K562 (cell line): ENCODE results near the gene HLF. TPM values are rescaled to one million over a fixed set of nuclear protein-coding genes. Genes with fewer than 3 reads are reported as not detected.

Experiments
- ATF7 ChIP-seq: fragments of 450-650 bp; IDR thresholded peaks from 2 replicates; pipeline ENCODE4 v1.7.1; 2014; ENCODE audit warnings: mild to moderate bottlenecking, moderate library complexity
- GABPA ChIP-seq: fragments of 200-800 bp; sonication (Bioruptor generic); conservative IDR thresholded peaks from 2 replicates; pipeline ENCODE4 v1.6.1; 2016; ENCODE audit warnings: low read depth, missing genetic modification characterization, missing compliant biosample characterization
- HNRNPUL1 ChIP-seq: fragments of 200-400 bp; formaldehyde crosslinking; IDR thresholded peaks from 2 replicates; pipeline ENCODE4 v1.6.1; 2017; ENCODE audit warnings: low read length
- PCBP2 ChIP-seq: fragments of 200-400 bp; formaldehyde crosslinking; IDR thresholded peaks from 2 replicates; pipeline ENCODE4 v1.6.1; 2018; ENCODE audit warnings: low read length, low read depth, mild to moderate bottlenecking, moderate library complexity; ENCODE audit not compliant: poor library complexity, severe bottlenecking
- RCOR1 ChIP-seq, 2 experiments: IDR thresholded peaks; 2 replicates each; pipeline ENCODE4 v1.6.1; 2012; ENCODE audit warnings: low read depth in 2 of 2, low read length in 2 of 2, borderline replicate concordance in 1 of 2, improper control_type of control experiment in 1 of 2
- ZFPM2 ChIP-seq: fragments of 250-450 bp; sonication (Bioruptor Pico); IDR thresholded peaks from 2 replicates; pipeline ENCODE4 v1.5.1; 2022; ENCODE audit warnings: mild to moderate bottlenecking
- ZNF174 ChIP-seq: fragments of 250-450 bp; sonication (Bioruptor Pico); IDR thresholded peaks from 2 replicates; pipeline ENCODE4 v1.4.0; 2020; ENCODE audit warnings: mild to moderate bottlenecking
- ZNF263 ChIP-seq: sonication (generic); formaldehyde crosslinking; IDR thresholded peaks from 2 replicates; pipeline ENCODE4 v1.8.0; 2022; ENCODE audit warnings: mild to moderate bottlenecking, missing genetic modification reagents, borderline replicate concordance
- ZNF589 ChIP-seq: fragments of 200-800 bp; sonication (Bioruptor generic); IDR thresholded peaks from 2 replicates; pipeline ENCODE4 v1.6.1; 2016; ENCODE audit warnings: low read depth, missing genetic modification characterization, missing compliant biosample characterization
- polyA plus RNA-seq, 8 experiments: library from polyadenylated mRNA; depleted of rRNA in 4 of 8; stranded (reverse) in 5 of 8; unstranded in 3 of 8; fragments of >200 nt; fragmentation: Nextera tagmentation in 2 of 8; fragmentation: Illumina TruSeq in 1 of 8; extraction: Ambion mirVana in 2 of 8; extraction: Trizol in 1 of 8; gene quantifications; 2 replicates each; pipeline versions ENCODE4 v1.2.1 to v1.2.3, GENCODE V29; 2011 to 2014; ENCODE audit warnings: inconsistent platforms in 1 of 8, missing spikeins in 1 of 8
- total RNA-seq, 7 experiments: library from RNA; depleted of rRNA in 6 of 7; stranded (reverse); fragments of >200 nt in 6 of 7; fragmentation: Illumina TruSeq in 2 of 7; extraction: Trizol in 2 of 7; gene quantifications; 2 replicates each; pipeline versions ENCODE4 v1.2.1 to v1.2.3, GENCODE V29; 2011 to 2021; ENCODE audit warnings: low replicate concordance in 1 of 7
- TF ChIP-seq, protein P1 (sequence below): fragments of 200-600 bp; sonication (generic); IDR thresholded peaks from one replicate; pipeline ENCODE4 v1.6.1; 2012; ENCODE audit warnings: mild to moderate bottlenecking, low read depth, low read length, inconsistent platforms
- TF ChIP-seq, protein P2 (sequence below): fragments of 450-650 bp; formaldehyde crosslinking; IDR thresholded peaks from 2 replicates; pipeline ENCODE4 v1.4.0; 2020; ENCODE audit warnings: mild to moderate bottlenecking, moderate library complexity

HLF gene
- total and polyA plus RNA-seq, 9 of the 15 experiments (the other 6 are each of a cell fraction or from before 2014, with no cell fraction given), result 0.03 to 0.24 (median 0.09) TPM

DNA sequence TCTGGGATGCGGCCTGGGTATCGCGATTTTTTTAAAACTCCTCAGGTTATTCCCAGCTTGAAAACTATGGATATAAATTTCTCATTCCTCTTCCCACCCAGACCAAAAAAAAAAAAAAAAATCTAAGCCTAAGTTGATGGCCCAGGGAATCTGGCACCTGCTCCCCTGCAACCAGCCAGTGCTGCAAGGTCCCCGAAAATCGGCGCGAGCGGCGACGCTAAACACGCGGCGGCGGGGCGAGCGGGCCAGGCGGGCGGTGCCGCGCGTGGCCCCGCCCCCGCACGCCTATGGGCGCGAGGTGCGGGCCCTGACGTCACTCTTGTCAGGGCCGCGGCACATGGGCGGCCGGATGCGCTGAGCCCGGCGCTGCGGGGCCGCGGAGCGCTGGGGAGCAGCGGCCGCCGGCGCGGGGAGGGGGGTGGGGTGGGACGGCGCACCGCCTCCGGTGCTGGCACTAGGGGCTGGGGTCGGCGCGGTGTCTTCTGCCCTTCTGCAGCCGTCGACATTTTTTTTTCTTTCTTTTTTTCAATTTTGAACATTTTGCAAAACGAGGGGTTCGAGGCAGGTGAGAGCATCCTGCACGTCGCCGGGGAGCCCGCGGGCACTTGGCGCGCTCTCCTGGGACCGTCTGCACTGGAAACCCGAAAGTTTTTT, at the start of gene HLF (continued):
- TF ChIP-seq, protein P1, sequence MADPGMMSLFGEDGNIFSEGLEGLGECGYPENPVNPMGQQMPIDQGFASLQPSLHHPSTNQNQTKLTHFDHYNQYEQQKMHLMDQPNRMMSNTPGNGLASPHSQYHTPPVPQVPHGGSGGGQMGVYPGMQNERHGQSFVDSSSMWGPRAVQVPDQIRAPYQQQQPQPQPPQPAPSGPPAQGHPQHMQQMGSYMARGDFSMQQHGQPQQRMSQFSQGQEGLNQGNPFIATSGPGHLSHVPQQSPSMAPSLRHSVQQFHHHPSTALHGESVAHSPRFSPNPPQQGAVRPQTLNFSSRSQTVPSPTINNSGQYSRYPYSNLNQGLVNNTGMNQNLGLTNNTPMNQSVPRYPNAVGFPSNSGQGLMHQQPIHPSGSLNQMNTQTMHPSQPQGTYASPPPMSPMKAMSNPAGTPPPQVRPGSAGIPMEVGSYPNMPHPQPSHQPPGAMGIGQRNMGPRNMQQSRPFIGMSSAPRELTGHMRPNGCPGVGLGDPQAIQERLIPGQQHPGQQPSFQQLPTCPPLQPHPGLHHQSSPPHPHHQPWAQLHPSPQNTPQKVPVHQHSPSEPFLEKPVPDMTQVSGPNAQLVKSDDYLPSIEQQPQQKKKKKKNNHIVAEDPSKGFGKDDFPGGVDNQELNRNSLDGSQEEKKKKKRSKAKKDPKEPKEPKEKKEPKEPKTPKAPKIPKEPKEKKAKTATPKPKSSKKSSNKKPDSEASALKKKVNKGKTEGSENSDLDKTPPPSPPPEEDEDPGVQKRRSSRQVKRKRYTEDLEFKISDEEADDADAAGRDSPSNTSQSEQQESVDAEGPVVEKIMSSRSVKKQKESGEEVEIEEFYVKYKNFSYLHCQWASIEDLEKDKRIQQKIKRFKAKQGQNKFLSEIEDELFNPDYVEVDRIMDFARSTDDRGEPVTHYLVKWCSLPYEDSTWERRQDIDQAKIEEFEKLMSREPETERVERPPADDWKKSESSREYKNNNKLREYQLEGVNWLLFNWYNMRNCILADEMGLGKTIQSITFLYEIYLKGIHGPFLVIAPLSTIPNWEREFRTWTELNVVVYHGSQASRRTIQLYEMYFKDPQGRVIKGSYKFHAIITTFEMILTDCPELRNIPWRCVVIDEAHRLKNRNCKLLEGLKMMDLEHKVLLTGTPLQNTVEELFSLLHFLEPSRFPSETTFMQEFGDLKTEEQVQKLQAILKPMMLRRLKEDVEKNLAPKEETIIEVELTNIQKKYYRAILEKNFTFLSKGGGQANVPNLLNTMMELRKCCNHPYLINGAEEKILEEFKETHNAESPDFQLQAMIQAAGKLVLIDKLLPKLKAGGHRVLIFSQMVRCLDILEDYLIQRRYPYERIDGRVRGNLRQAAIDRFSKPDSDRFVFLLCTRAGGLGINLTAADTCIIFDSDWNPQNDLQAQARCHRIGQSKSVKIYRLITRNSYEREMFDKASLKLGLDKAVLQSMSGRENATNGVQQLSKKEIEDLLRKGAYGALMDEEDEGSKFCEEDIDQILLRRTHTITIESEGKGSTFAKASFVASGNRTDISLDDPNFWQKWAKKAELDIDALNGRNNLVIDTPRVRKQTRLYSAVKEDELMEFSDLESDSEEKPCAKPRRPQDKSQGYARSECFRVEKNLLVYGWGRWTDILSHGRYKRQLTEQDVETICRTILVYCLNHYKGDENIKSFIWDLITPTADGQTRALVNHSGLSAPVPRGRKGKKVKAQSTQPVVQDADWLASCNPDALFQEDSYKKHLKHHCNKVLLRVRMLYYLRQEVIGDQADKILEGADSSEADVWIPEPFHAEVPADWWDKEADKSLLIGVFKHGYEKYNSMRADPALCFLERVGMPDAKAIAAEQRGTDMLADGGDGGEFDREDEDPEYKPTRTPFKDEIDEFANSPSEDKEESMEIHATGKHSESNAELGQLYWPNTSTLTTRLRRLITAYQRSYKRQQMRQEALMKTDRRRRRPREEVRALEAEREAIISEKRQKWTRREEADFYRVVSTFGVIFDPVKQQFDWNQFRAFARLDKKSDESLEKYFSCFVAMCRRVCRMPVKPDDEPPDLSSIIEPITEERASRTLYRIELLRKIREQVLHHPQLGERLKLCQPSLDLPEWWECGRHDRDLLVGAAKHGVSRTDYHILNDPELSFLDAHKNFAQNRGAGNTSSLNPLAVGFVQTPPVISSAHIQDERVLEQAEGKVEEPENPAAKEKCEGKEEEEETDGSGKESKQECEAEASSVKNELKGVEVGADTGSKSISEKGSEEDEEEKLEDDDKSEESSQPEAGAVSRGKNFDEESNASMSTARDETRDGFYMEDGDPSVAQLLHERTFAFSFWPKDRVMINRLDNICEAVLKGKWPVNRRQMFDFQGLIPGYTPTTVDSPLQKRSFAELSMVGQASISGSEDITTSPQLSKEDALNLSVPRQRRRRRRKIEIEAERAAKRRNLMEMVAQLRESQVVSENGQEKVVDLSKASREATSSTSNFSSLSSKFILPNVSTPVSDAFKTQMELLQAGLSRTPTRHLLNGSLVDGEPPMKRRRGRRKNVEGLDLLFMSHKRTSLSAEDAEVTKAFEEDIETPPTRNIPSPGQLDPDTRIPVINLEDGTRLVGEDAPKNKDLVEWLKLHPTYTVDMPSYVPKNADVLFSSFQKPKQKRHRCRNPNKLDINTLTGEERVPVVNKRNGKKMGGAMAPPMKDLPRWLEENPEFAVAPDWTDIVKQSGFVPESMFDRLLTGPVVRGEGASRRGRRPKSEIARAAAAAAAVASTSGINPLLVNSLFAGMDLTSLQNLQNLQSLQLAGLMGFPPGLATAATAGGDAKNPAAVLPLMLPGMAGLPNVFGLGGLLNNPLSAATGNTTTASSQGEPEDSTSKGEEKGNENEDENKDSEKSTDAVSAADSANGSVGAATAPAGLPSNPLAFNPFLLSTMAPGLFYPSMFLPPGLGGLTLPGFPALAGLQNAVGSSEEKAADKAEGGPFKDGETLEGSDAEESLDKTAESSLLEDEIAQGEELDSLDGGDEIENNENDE, result no peak
- no peak for TF ChIP-seq ZFPM2
- TF ChIP-seq ZNF589 (CRISPR knock-in tag), result peak; percentile 59; the same call in 1 of the 2 replicates
- no peak for TF ChIP-seq HNRNPUL1
- no peak for TF ChIP-seq RCOR1 (IDR thresholded peaks at IDR 0.05; ENCODE audit: borderline replicate concordance in 1 of 2, low read depth in 2 of 2, low read length in 2 of 2)
- TF ChIP-seq PCBP2, result no peak
- TF ChIP-seq, protein P2, sequence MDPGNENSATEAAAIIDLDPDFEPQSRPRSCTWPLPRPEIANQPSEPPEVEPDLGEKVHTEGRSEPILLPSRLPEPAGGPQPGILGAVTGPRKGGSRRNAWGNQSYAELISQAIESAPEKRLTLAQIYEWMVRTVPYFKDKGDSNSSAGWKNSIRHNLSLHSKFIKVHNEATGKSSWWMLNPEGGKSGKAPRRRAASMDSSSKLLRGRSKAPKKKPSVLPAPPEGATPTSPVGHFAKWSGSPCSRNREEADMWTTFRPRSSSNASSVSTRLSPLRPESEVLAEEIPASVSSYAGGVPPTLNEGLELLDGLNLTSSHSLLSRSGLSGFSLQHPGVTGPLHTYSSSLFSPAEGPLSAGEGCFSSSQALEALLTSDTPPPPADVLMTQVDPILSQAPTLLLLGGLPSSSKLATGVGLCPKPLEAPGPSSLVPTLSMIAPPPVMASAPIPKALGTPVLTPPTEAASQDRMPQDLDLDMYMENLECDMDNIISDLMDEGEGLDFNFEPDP (CRISPR knock-in tag), result no peak
- no peak for TF ChIP-seq ZNF174 (CRISPR knock-in tag)
- peak; percentile 33; the same call in 1 of the 2 replicates for TF ChIP-seq ZNF263 (CRISPR knock-in tag)
- peak; percentile 95 for TF ChIP-seq ATF7
- TF ChIP-seq GABPA, result peak; percentile 40; the same call in 1 of the 2 replicates
